Endothelial cell of umbilical vein (primary cell): ENCODE data around the gene BABAM2. TPM values are rescaled to one million over a fixed set of nuclear protein-coding genes. Genes with fewer than 3 reads are reported as not detected.

Experiments used
- BruUV-seq: library from RNA; stranded (reverse); fragments of 400-500 nt; replicated peaks from 2 replicates; lab custom pipeline; 2021; lab: Mats Ljungman, UMichigan
- CTCF ChIA-PET: fragments of 300-600, 350-600 bp; sonication (Branson Sonifier 250); formaldehyde crosslinking; loops from one replicate; lab custom pipeline; 2021; ENCODE audit warnings: antibody characterized with exemption, inconsistent platforms; lab: Charles Lee
- POLR2A ChIA-PET: fragments of 300-600, 350-600 bp; sonication (Branson Sonifier 250); formaldehyde crosslinking; loops from one replicate; lab custom pipeline; 2021; ENCODE audit warnings: antibody characterized with exemption, inconsistent platforms; lab: Charles Lee
- DNase-seq: peaks from one replicate; pipeline ENCODE4 v3.0.0-alpha.2; 2011; ENCODE audit warnings: low read depth, low spot score
- FAIRE-seq: peaks from 2 replicates; lab custom pipeline; 2011; peaks lifted over from hg19 to GRCh38; lab: Jason Lieb, UNC
- H2AFZ ChIP-seq: 2 replicates; pipeline ENCODE4 v1.6.0; 2012; ENCODE audit warnings: low read depth, low read length, control low read depth, inconsistent platforms
- H3K27ac ChIP-seq: 2 replicates; pipeline ENCODE4 v1.5.1; 2011; ENCODE audit warnings: low read depth, mild to moderate bottlenecking, control low read depth, low read length, moderate library complexity; ENCODE audit not compliant: insufficient read depth
- H3K27me3 ChIP-seq, 2 experiments: 2 replicates each; pipeline versions ENCODE4 v1.6.0 to v1.6.1; 2011; ENCODE audit warnings: low read length in 2 of 2, mixed read lengths in 1 of 2; ENCODE audit not compliant: control insufficient read depth in 2 of 2, insufficient read depth in 2 of 2
- H3K36me3 ChIP-seq, 2 experiments: 2 replicates in 1 of 2; 3 replicates in 1 of 2; pipeline ENCODE4 v1.5.1; 2011; ENCODE audit warnings: low read length in 2 of 2, mild to moderate bottlenecking in 1 of 2, moderate library complexity in 1 of 2; ENCODE audit not compliant: control insufficient read depth in 2 of 2, insufficient read depth in 2 of 2; ENCODE audit errors: extremely low read depth in 1 of 2
- H3K4me1 ChIP-seq: 3 replicates; pipeline ENCODE4 v1.5.1; 2011; ENCODE audit warnings: mild to moderate bottlenecking, low read length; ENCODE audit not compliant: control insufficient read depth, insufficient read depth; ENCODE audit errors: extremely low read depth
- H3K4me2 ChIP-seq: 2 replicates; pipeline ENCODE4 v1.6.1; 2011; ENCODE audit warnings: low read length, control low read depth, mixed read lengths; ENCODE audit not compliant: insufficient read depth
- H3K4me3 ChIP-seq, 3 experiments: fragments of 200-600 bp in 1 of 3; sonication (generic), shearing (Covaris generic) in 1 of 3; replicated peaks in 1 of 3; 2 replicates each; pipeline ENCODE4 v1.5.1; 2011 to 2016; ENCODE audit warnings: control low read depth in 3 of 3, low read length in 3 of 3, mild to moderate bottlenecking in 2 of 3, inconsistent platforms in 1 of 3, low read depth in 1 of 3, moderate library complexity in 1 of 3; ENCODE audit not compliant: insufficient read depth in 1 of 3
- H3K79me2 ChIP-seq: 2 replicates; pipeline ENCODE4 v1.6.0; 2012; ENCODE audit warnings: low read length, inconsistent platforms; ENCODE audit not compliant: control insufficient read depth, insufficient read depth
- H3K9ac ChIP-seq: replicated peaks from 2 replicates; pipeline ENCODE3; 2011; ENCODE audit warnings: low read length, control low read depth; ENCODE audit not compliant: insufficient read depth; ENCODE audit errors: extremely low read depth
- H3K9me1 ChIP-seq: replicated peaks from 3 replicates; pipeline ENCODE4 v1.6.0; 2011; ENCODE audit warnings: mild to moderate bottlenecking, low read length; ENCODE audit not compliant: control insufficient read depth, insufficient read depth; ENCODE audit errors: extremely low read depth
- H3K9me3 ChIP-seq: replicated peaks from 2 replicates; pipeline ENCODE4 v1.5.1; 2012; ENCODE audit warnings: low read length, inconsistent platforms; ENCODE audit not compliant: control insufficient read depth, insufficient read depth
- H4K20me1 ChIP-seq: replicated peaks from 2 replicates; pipeline ENCODE3; 2011; ENCODE audit warnings: mild to moderate bottlenecking, low read length; ENCODE audit not compliant: control insufficient read depth, insufficient read depth; ENCODE audit errors: extremely low read depth
- EZH2 ChIP-seq: IDR thresholded peaks from 2 replicates; pipeline ENCODE4 v1.6.1; 2012; ENCODE audit warnings: borderline replicate concordance, low read depth, mild to moderate bottlenecking, moderate library complexity, low read length, inconsistent platforms; ENCODE audit not compliant: severe bottlenecking
- FOS ChIP-seq: IDR thresholded peaks from 2 replicates; pipeline ENCODE4 v1.6.1; 2011; ENCODE audit warnings: mild to moderate bottlenecking, low read length, moderate library complexity, borderline replicate concordance; ENCODE audit not compliant: insufficient read depth
- GATA2 ChIP-seq: IDR thresholded peaks from 2 replicates; pipeline ENCODE4 v1.7.0; 2011; ENCODE audit warnings: low read depth, mild to moderate bottlenecking, moderate library complexity, mixed read lengths, low read length; ENCODE audit not compliant: insufficient read length, insufficient read depth
- JUN ChIP-seq: IDR thresholded peaks from 2 replicates; pipeline ENCODE4 v1.6.1; 2011; ENCODE audit warnings: borderline replicate concordance, low read depth; ENCODE audit not compliant: insufficient read length, insufficient read depth
- MYC ChIP-seq: IDR thresholded peaks from one replicate; pipeline ENCODE4 v1.6.1; 2011; ENCODE audit warnings: mild to moderate bottlenecking, low read depth, low read length
- POLR2A ChIP-seq: IDR thresholded peaks from 2 replicates; pipeline ENCODE4 v1.6.1; 2012; ENCODE audit warnings: low read depth, mild to moderate bottlenecking, control low read depth, low read length
- POLR2AphosphoS5 ChIP-seq: IDR thresholded peaks from 2 replicates; pipeline ENCODE4 v1.6.1; 2012; ENCODE audit warnings: low read depth, mild to moderate bottlenecking, control low read depth, low read length, moderate library complexity; ENCODE audit not compliant: insufficient read depth
- dilution Hi-C: fragments of 300-500 bp; cut with MboI; formaldehyde crosslinking; loops from one replicate; pipeline ENCODE4 v1.15.0; 2019; ENCODE audit warnings: low sequenced_read_pairs; ENCODE audit not compliant: extremely low pct_ligation_motif_present
- intact Hi-C: fragments of 100-400 bp; cut with micrococcal nuclease; formaldehyde crosslinking; loops from one replicate; pipeline ENCODE4 v1.10.0; 2022
- polyA plus RNA-seq, 4 experiments: library from polyadenylated mRNA; depleted of rRNA in 3 of 4; stranded (reverse) in 3 of 4; unstranded in 1 of 4; fragments of >200 nt; gene quantifications; 2 replicates each; pipeline versions ENCODE4 v1.2.1 to v1.2.3, GENCODE V29; 2011 to 2012; ENCODE audit warnings: missing spikeins in 1 of 4
- total RNA-seq: library from RNA; stranded (reverse); gene quantifications from 2 replicates; pipeline ENCODE4 v1.2.3, GENCODE V29; 2021
- TF ChIP-seq, protein P1 (sequence below): IDR thresholded peaks from 2 replicates; pipeline ENCODE4 v1.6.1; 2011; ENCODE audit not compliant: insufficient read depth, insufficient read length
- TF ChIP-seq, protein P2 (sequence below), 2 donors: IDR thresholded peaks; 1 replicate in 1 of 2; 2 replicates in 1 of 2; pipeline ENCODE4 v1.5.1; 2011; ENCODE audit warnings: low read length in 2 of 2, mild to moderate bottlenecking in 2 of 2, moderate library complexity in 2 of 2, control low read depth in 1 of 2, inconsistent platforms in 1 of 2, low read depth in 1 of 2; ENCODE audit not compliant: insufficient read depth in 1 of 2; ENCODE audit errors: extremely low read depth in 1 of 2

Gene BABAM2
- total and polyA plus RNA-seq, 2 donors (not counting 3 experiments of a cell fraction or from before 2014, with no cell fraction given): 19.9 to 27.6 TPM

DNA sequence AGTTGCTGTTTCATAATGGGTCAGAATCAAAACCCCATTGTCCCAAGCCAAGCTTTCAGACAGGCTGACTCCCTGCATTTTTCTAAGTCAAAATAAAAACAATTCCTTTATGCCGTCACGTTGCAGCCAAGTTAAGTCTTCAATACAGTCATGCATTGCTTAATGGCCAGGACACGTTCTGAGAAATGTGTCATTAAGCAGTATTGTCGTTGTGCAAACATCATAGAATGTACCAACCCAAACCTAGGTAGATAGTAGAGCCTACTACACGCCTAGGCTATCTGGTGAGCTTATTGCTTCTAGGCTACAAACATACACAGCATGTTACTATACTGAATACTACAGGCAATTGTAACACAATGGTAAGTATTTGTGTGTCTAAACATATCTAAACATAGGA, 341.8 kb downstream of the BABAM2 start:
- dilution Hi-C loops: no loop called here

More for the DNA sequence above, 341.8 kb downstream of the BABAM2 start:
- BruUV-seq: no TSS peak
- ChIA-PET CTCF (no interaction called here), POLR2A (no interaction called here)
- Histone ChIP-seq H3K79me2 (no peaks in the 10 kb centered on the region), H3K9me1 (no peaks in the 10 kb centered on the region), H3K9me3 (no peaks in the 10 kb centered on the region), H3K4me3 (no peak overlapping the region), H3K27ac (no peak overlapping the region), H2AFZ (no peak overlapping the region), H3K27me3 (no peaks in the 10 kb centered on the region), H3K4me2 (no peak overlapping the region), H4K20me1 (no peaks in the 10 kb centered on the region), H3K4me1 (no peaks in the 10 kb centered on the region), H3K36me3 (no peaks in the 10 kb centered on the region), H3K9ac (no peak overlapping the region)
- FAIRE-seq (no peak), DNase-seq (no peak)
- TF ChIP-seq FOS (no peak), GATA2 (no peak), POLR2AphosphoS5 (no peak), POLR2A (no peak), MYC (no peak), JUN (no peak), EZH2 (no peak)
- TF ChIP-seq, protein P1, sequence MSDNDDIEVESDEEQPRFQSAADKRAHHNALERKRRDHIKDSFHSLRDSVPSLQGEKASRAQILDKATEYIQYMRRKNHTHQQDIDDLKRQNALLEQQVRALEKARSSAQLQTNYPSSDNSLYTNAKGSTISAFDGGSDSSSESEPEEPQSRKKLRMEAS: no peak
- TF ChIP-seq, protein P2, sequence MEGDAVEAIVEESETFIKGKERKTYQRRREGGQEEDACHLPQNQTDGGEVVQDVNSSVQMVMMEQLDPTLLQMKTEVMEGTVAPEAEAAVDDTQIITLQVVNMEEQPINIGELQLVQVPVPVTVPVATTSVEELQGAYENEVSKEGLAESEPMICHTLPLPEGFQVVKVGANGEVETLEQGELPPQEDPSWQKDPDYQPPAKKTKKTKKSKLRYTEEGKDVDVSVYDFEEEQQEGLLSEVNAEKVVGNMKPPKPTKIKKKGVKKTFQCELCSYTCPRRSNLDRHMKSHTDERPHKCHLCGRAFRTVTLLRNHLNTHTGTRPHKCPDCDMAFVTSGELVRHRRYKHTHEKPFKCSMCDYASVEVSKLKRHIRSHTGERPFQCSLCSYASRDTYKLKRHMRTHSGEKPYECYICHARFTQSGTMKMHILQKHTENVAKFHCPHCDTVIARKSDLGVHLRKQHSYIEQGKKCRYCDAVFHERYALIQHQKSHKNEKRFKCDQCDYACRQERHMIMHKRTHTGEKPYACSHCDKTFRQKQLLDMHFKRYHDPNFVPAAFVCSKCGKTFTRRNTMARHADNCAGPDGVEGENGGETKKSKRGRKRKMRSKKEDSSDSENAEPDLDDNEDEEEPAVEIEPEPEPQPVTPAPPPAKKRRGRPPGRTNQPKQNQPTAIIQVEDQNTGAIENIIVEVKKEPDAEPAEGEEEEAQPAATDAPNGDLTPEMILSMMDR (IDR thresholded peaks at IDR 0.05; ENCODE audit: extremely low read depth in 1 of 2, insufficient read depth in 1 of 2, low read depth in 1 of 2, low read length in 2 of 2): no peak
- intact Hi-C loops: no loop called here
